HL-60 (cell line): ENCODE data around the gene COL23A1.

Experiments used
- DNase-seq, 2 experiments: peaks; one replicate each; pipeline ENCODE4 v3.0.0-alpha.2; 2010 to 2020; ENCODE audit warnings: low read depth in 1 of 2, low spot score in 1 of 2
- H3K27ac ChIP-seq: fragments of 250-450 bp; sonication (Bioruptor Pico); replicated peaks from 2 replicates; pipeline ENCODE4 v1.5.1; 2020; ENCODE audit warnings: mild to moderate bottlenecking, moderate library complexity
- H3K27me3 ChIP-seq: fragments of 250-450 bp; sonication (Bioruptor Pico); 2 replicates; pipeline ENCODE4 v1.5.1; 2021; ENCODE audit warnings: mild to moderate bottlenecking, moderate library complexity; ENCODE audit not compliant: insufficient read depth, poor library complexity, severe bottlenecking
- H3K4me3 ChIP-seq: replicated peaks from 2 replicates; pipeline ENCODE4 v1.5.1; 2011; ENCODE audit warnings: mild to moderate bottlenecking, control low read depth, low read length; ENCODE audit not compliant: insufficient read depth
- CTCF ChIP-seq: IDR thresholded peaks from one replicate; pipeline ENCODE4 v1.5.1; 2011; ENCODE audit warnings: low read length, control low read depth, inconsistent platforms; ENCODE audit not compliant: insufficient read depth
- GABPA ChIP-seq: IDR thresholded peaks from 2 replicates; pipeline ENCODE4 v1.6.1; 2012; ENCODE audit warnings: low read depth
- POLR2AphosphoS5 ChIP-seq: IDR thresholded peaks from 2 replicates; pipeline ENCODE4 v1.6.1; 2012; ENCODE audit warnings: low read depth
- REST ChIP-seq: IDR thresholded peaks from 2 replicates; pipeline ENCODE4 v1.6.1; 2012; ENCODE audit warnings: low read depth; ENCODE audit not compliant: insufficient replicate concordance
- SPI1 ChIP-seq: IDR thresholded peaks from 2 replicates; pipeline ENCODE4 v1.6.1; 2012; ENCODE audit warnings: low read depth, mild to moderate bottlenecking, borderline replicate concordance

COL23A1 gene

GRCh38 chr5:178293815-178294214 is 296.4 kb downstream of the COL23A1 start:
- TF ChIP-seq REST (no peak), GABPA (no peak), CTCF (no peak), SPI1 (no peak), POLR2AphosphoS5 (no peak)
- Histone ChIP-seq H3K27me3 (no peaks in the 10 kb centered on the region), H3K4me3 (no peak overlapping the region), H3K27ac (no peak overlapping the region)
- DNase-seq, result no peak

GRCh38 chr5:178293400-178293799 is 296.8 kb downstream of the COL23A1 start:
- Histone ChIP-seq H3K27ac (no peak overlapping the region), H3K27me3 (no peaks in the 10 kb centered on the region), H3K4me3 (no peak overlapping the region)
- no peak for DNase-seq
- no peak for TF ChIP-seq GABPA
- TF ChIP-seq POLR2AphosphoS5, result no peak
- no peak for TF ChIP-seq SPI1
- TF ChIP-seq REST, result no peak
- no peak for TF ChIP-seq CTCF

- no peak for TF ChIP-seq SPI1
- no peak for DNase-seq
- no peak overlapping the region for H3K27ac ChIP-seq
- no peak overlapping the region for H3K4me3 ChIP-seq
- H3K27me3 ChIP-seq, result no peaks in the 10 kb centered on the region
These were observed 297.4 kb downstream of the COL23A1 start for GRCh38 chr5:178292826-178293205.

- H3K27ac ChIP-seq, result no peak overlapping the region
- no peaks in the 10 kb centered on the region for H3K27me3 ChIP-seq
- DNase-seq, result no peak
- TF ChIP-seq SPI1, result no peak
- TF ChIP-seq GABPA, result no peak
- no peak for TF ChIP-seq REST
- no peak for TF ChIP-seq CTCF
- TF ChIP-seq POLR2AphosphoS5, result no peak
- H3K4me3 ChIP-seq, result no peak overlapping the region
These were observed 298.0 kb downstream of the COL23A1 start for GRCh38 chr5:178291969-178292825.
